Omental fat pad (tissue), 4 donors: ENCODE data around the gene IPCEF1. TPM values are rescaled to one million over a fixed set of nuclear protein-coding genes. Genes with fewer than 3 reads are reported as not detected.

Experiments
- ATAC-seq: fragments of 150-250 bp; one replicate; pipeline ENCODE4 v1.9.1; 2016; ENCODE audit warnings: mild to moderate bottlenecking, moderate library complexity; ENCODE audit not compliant: low FRiP score
- DNase-seq: peaks from one replicate; pipeline ENCODE4 v3.0.0-alpha.2; 2019; ENCODE audit warnings: low spot score
- total RNA-seq, 4 donors: library from RNA; depleted of rRNA; stranded (reverse); fragments of >200 nt; gene quantifications; one replicate each; pipeline ENCODE4 v1.1.0, GENCODE V29; 2016
- TF ChIP-seq, protein P1 (sequence below), 3 donors: fragments of 450-650 bp; IDR thresholded peaks; one replicate each; pipeline ENCODE4 v1.5.1; 2016 to 2017; ENCODE audit warnings: antibody characterized with exemption in 3 of 3, mild to moderate bottlenecking in 3 of 3, moderate library complexity in 2 of 3

Gene IPCEF1
- total RNA-seq, 4 donors from 2014 or later = 0.84 to 9.2 (median 2.7) TPM

DNA sequence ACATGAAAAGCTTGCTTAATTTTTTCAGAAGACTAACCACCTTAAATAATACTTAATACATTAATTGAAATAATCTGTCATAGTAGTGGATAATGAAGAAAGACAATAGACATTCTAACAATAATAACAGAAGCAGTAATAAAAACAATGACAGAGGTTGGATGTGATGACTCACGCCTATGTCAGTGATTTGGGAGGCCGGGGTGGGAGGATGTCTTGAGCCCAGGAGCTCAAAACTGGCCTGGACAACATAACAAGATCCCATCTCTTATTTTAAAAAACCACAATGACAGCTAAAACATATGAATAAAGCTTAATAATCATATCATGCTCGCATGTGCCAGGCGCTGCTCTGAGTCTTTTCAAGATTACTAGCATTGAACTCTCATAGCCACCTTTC lies 105.5 kb downstream of the IPCEF1 start:
- DNase-seq = no peak
- TF ChIP-seq, protein P1, sequence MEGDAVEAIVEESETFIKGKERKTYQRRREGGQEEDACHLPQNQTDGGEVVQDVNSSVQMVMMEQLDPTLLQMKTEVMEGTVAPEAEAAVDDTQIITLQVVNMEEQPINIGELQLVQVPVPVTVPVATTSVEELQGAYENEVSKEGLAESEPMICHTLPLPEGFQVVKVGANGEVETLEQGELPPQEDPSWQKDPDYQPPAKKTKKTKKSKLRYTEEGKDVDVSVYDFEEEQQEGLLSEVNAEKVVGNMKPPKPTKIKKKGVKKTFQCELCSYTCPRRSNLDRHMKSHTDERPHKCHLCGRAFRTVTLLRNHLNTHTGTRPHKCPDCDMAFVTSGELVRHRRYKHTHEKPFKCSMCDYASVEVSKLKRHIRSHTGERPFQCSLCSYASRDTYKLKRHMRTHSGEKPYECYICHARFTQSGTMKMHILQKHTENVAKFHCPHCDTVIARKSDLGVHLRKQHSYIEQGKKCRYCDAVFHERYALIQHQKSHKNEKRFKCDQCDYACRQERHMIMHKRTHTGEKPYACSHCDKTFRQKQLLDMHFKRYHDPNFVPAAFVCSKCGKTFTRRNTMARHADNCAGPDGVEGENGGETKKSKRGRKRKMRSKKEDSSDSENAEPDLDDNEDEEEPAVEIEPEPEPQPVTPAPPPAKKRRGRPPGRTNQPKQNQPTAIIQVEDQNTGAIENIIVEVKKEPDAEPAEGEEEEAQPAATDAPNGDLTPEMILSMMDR (IDR thresholded peaks at IDR 0.05) = no peak
- no peak for ATAC-seq

GRCh38 chr6:154249499-154250298 lies 106.9 kb downstream of the IPCEF1 start:
- ATAC-seq (no peak), DNase-seq (no peak)
- TF ChIP-seq, protein P1 (IDR thresholded peaks at IDR 0.05) = no peak

- no peak for DNase-seq
- ATAC-seq = no peak
- TF ChIP-seq, protein P1 (IDR thresholded peaks at IDR 0.05) = no peak
Measured at GRCh38 chr6:154247119-154247861, 109.3 kb downstream of the IPCEF1 start.

- DNase-seq (no peak), ATAC-seq (no peak)
- TF ChIP-seq, protein P1 (IDR thresholded peaks at IDR 0.05) = no peak
Measured at GRCh38 chr6:154246723-154247118, 109.9 kb downstream of the IPCEF1 start.

- no peak for DNase-seq
- TF ChIP-seq, protein P1 (IDR thresholded peaks at IDR 0.05) = no peak
- no peak for ATAC-seq
Measured at GRCh38 chr6:154245506-154245905, 111.1 kb downstream of the IPCEF1 start.

GRCh38 chr6:154243793-154244750 lies 112.5 kb downstream of the IPCEF1 start:
- DNase-seq (no peak), ATAC-seq (no peak)
- TF ChIP-seq, protein P1 (IDR thresholded peaks at IDR 0.05) = no peak
